ENCODE data around the gene ARL6IP5.

DNA sequence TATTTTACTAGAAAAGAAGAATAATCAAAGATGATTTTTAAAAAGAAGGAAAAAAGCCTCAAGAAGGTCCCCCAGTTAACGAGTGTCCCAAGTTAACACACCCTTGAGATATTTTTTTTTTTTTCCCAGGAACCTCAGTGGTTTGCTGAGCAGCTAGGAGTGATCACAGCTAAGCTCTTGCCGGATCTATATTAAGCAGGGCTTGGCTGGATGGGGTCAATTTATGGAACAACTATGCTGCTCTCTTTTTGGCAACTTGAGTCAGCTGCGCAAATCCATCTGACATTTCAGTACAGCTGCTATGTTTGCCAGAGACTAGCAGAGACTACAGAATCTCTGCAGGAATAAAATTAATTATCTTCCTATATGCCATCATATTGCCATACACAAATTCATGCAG, 37.7 kb downstream of the ARL6IP5 start, which contains the start of gene LMOD3:
- TF ChIP-seq, protein P1, sequence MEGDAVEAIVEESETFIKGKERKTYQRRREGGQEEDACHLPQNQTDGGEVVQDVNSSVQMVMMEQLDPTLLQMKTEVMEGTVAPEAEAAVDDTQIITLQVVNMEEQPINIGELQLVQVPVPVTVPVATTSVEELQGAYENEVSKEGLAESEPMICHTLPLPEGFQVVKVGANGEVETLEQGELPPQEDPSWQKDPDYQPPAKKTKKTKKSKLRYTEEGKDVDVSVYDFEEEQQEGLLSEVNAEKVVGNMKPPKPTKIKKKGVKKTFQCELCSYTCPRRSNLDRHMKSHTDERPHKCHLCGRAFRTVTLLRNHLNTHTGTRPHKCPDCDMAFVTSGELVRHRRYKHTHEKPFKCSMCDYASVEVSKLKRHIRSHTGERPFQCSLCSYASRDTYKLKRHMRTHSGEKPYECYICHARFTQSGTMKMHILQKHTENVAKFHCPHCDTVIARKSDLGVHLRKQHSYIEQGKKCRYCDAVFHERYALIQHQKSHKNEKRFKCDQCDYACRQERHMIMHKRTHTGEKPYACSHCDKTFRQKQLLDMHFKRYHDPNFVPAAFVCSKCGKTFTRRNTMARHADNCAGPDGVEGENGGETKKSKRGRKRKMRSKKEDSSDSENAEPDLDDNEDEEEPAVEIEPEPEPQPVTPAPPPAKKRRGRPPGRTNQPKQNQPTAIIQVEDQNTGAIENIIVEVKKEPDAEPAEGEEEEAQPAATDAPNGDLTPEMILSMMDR (conservative IDR thresholded peaks at IDR 0.05 in 1 of 2, IDR thresholded peaks at IDR 0.05 in 1 of 2; ENCODE audit: extremely low read depth in 1 of 2, insufficient read depth in 1 of 2, low read depth in 1 of 2, low read length in 2 of 2): no peak
- no peak for TF ChIP-seq EZH2 (IDR thresholded peaks at IDR 0.05; ENCODE audit: borderline replicate concordance, low read length)
